HK-2 (cell line): ENCODE results near the gene MMP14.
"Not testable (repeated sequence)": the region's sequence is repeated elsewhere in the genome, so short reads cannot be mapped to it uniquely, and the experiment has no call there.

Experiments
- DNase-seq: peaks from one replicate; pipeline ENCODE4 v3.0.0-alpha.2; 2018; ENCODE audit not compliant: unreplicated experiment

Gene MMP14

DNA sequence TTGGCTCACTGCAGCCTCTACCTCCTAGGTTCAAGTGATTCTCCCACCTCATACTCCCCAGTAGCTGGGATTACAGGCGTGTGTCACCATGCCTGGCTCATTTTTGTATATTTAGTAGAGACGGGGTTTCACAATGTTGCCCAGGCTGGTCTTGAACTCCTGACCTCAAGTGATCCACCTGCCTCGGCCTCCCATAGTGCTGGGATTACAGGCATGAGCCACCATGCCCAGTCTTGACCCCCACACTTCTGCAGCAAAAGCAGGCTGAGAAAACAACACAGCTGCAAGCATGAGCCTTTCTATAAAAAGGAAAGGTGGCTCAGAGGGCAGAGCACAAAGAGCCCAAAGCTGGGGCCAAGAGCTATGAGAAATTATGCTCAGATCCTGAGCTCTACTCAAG, 24.0 kb downstream of the MMP14 start:
- DNase-seq, result not testable (repeated sequence)

DNA sequence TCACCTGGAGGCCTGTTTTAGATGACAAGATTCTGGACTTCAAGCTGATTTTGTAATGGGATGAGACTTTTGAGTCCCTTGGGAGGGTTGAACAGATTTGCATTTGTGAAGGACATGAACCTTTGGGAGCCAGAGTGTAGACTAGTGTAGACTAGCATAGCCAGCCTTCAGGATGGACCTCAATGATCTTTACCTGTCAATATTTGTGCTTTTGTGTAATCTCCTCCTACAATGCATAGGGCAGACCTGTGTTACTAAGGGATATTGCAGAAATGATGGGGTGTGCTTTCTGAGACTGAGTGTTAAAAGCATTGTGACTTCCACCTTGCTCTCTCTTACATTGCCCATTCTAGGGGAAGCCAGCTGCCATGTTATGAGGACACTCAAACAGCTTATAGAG, 25.3 kb downstream of the MMP14 start:
- DNase-seq, result no peak

DNA sequence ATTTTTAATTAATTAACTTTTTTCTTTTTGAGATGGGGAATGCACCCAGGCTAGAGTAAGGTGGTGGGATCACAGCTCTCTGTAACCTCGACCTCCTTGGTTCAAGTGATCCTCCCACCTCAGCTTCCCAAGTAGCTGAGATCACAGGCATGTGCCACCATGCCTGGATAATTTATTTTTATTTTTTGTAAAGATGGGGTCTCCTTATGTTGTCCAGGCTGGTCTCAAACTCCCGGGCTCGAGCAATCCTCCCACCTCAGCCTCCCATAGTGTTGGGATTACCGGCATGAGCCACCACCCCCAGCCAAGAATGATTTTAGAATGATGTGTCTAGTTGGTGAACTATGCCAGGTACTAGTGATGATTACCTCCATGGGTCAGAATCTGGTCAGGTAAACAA, 28.6 kb downstream of the MMP14 start:
- DNase-seq, result no peak

DNA sequence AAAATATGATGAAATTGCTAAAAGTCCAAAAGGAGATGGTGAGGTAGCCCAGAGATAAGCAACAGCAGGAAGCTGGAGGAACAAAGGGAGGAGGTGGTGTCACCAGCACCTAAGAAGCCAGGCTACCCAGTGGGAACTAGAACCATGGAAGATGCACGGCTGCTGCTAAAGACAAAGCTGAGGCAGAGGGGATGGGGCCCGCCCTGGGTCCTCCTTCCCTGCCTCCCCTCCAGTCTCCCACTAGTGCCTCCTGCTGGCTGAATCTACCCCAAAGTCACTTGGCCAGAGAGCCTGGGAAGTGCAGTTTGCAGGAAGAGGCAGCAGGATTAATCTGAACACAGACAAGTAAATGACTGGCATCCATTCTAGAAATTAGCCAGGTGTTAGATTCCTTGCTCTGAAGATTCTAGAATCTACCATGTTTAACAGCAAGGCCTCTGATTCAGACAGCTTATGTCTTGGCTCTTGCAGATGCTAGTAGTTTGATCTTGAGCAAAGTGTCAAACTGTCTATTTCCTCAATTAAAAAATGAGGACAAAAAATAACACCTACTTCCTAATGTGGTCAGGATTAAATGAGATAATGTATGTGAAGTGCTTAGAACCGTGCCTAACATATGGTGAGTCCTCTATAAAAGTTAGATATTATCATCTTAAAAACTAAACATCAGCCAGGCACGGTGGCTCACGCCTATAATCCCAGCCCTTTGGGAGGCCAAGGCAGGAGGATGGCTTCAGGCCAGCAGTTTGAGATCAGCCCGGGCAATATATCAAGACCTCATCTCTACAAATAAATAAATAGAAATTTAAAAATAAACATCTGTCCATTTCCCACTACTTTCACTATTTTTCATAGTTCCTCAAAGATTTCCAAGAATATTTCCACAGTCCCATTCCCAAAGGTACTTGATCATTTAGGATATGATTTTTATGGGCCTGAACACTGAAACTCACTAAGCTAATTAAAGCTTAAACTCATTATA, 29.3 kb downstream of the MMP14 start:
- DNase-seq, result no peak

DNA sequence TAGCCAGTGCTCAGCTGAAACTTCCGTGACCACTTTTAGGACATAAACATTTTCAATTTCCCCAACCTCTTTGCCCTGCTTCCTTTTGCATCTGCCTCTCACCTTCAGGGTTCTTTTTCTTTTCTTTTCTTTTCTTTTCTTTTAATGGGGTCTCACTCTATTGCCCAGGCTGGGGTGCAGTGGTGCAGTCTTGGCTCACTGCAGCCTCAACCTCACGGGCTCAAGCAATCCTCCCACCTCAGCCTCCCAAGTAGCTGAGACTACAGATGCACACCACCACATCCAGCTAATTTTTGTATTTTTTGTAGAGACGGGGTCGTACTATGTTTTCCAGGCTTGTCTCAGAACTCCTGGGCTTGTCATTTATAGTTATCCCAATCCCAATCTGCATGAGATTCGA, 30.5 kb downstream of the MMP14 start:
- DNase-seq, result no peak

DNA sequence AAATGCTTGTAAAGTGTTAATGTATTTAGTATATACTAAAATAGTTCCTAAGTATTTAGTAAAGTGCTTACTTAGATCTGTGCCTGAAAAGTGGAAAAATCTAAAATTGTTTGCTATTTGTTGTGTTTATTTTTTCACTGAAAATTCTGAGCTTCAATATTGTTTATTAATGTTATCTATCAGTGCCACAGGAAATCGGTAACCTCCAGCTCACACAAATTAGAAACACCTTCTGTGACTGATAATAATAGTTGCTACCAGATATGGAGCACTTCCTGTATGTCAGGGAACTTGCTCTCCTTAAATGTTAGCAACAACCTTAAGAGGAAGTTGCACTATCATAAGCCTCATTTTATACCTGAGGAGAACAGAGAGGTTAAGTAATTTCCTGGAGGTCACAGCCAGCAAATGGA, 34.4 kb downstream of the MMP14 start:
- DNase-seq, result no peak

DNA sequence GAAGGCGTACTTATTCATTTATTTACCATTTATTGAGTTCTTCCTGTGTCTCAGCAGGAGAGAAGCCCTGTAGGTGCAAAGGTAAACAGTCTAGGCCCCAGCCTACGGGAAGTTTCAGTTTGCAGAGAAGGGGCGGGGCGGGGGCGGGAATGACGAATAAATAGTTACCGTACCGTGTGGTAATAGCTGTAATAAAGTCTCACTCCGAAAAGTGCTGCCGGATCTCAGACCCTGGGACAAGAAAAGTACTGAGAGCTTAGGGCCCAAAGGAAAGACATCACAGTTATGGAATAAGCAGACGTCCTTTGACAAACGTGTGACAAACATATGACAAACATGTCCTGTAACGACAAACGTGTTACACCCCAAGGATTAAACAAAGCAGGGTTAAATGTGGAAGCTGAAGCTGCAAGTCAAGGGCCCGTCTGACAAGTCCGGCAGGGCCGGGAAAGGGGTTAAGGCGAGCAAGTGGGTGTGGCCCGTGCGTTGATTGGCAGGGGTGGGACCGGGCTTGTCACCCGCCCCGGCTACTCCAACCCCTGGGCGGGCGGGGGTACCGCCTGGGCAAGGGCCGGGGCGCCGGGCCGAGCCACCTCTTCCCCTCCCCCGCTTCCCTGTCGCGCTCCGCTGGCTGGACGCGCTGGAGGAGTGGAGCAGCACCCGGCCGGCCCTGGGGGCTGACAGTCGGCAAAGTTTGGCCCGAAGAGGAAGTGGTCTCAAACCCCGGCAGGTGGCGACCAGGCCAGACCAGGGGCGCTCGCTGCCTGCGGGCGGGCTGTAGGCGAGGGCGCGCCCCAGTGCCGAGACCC, 35.0 kb downstream of the MMP14 start, which contains the start of gene LRP10:
Gene LRP10, plus strand, starts transcription at position 517 of the 809 bp plus-strand sequence. CDS start 564 bp downstream, outside the sequence.
- peak; percentile 85 for DNase-seq

DNA sequence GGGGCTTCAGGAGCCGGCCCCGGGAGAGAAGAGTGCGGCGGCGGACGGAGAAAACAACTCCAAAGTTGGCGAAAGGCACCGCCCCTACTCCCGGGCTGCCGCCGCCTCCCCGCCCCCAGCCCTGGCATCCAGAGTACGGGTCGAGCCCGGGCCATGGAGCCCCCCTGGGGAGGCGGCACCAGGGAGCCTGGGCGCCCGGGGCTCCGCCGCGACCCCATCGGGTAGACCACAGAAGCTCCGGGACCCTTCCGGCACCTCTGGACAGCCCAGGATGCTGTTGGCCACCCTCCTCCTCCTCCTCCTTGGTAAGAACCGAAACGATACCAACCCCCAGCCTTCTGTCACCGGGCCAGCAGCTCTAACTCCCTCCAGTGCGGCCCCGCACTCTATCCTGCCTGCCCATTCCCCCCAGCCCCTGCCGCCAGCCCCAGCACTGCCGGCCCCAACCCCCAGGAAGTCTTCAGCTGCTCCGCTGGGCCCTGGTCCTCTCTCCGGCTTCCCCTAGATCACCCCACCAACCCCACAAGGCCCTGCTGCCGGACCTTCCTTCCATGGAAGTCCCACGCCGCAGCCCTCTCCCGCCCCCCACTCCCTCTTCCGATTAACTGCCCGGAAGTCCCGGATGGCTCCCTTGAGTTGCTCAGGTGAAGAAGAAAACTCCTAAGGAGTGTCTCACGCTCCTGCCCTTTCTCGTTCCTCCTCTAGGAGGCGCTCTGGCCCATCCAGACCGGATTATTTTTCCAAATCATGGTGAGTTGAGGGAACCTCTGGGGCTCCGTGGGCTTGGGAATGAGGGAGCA, 35.8 kb downstream of the MMP14 start:
- peak; percentile 89 for DNase-seq

DNA sequence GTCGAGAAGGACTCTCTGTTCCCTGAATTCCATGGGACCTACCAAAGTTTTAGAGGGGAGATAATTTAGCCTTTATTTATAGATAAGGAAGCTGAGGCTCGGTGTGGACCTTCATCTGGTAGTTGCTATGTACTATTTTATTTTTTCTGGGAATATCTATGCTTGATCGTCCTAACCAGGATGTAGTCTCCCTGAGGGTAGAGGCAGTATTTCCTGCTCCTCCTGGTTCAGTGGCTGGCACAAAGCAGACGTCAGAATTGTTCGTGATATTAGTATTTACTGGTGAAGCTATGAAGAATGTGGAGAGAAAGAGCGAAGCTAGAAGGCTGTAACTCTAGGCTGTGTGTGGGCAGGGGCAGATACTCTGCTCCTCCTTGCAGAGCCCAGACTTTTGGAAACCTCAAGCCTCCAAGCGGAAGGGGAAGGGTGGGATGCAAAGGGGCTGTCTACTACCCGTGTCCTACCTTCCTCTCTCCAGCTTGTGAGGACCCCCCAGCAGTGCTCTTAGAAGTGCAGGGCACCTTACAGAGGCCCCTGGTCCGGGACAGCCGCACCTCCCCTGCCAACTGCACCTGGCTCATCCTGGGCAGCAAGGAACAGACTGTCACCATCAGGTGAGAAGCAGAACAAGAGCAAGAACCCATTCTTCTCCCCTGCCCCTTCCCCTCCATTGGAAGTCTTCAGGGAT, 36.6 kb downstream of the MMP14 start:
- DNase-seq, result no peak

DNA sequence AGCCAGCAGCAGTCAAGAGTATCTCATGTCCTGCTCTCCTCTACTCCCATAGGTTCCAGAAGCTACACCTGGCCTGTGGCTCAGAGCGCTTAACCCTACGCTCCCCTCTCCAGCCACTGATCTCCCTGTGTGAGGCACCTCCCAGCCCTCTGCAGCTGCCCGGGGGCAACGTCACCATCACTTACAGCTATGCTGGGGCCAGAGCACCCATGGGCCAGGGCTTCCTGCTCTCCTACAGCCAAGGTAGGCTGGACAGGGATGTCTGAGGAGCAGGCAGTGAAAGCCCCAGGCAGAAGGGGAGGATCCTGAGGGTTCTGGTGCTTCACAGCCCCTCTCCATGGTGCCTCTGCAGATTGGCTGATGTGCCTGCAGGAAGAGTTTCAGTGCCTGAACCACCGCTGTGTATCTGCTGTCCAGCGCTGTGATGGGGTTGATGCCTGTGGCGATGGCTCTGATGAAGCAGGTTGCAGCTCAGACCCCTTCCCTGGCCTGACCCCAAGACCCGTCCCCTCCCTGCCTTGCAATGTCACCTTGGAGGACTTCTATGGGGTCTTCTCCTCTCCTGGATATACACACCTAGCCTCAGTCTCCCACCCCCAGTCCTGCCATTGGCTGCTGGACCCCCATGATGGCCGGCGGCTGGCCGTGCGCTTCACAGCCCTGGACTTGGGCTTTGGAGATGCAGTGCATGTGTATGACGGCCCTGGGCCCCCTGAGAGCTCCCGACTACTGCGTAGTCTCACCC, 38.8 kb downstream of the MMP14 start:
- no peak for DNase-seq

DNA sequence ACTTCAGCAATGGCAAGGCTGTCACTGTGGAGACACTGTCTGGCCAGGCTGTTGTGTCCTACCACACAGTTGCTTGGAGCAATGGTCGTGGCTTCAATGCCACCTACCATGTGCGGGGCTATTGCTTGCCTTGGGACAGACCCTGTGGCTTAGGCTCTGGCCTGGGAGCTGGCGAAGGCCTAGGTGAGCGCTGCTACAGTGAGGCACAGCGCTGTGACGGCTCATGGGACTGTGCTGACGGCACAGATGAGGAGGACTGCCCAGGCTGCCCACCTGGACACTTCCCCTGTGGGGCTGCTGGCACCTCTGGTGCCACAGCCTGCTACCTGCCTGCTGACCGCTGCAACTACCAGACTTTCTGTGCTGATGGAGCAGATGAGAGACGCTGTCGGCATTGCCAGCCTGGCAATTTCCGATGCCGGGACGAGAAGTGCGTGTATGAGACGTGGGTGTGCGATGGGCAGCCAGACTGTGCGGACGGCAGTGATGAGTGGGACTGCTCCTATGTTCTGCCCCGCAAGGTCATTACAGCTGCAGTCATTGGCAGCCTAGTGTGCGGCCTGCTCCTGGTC, 39.4 kb downstream of the MMP14 start:
- DNase-seq, result no peak

DNA sequence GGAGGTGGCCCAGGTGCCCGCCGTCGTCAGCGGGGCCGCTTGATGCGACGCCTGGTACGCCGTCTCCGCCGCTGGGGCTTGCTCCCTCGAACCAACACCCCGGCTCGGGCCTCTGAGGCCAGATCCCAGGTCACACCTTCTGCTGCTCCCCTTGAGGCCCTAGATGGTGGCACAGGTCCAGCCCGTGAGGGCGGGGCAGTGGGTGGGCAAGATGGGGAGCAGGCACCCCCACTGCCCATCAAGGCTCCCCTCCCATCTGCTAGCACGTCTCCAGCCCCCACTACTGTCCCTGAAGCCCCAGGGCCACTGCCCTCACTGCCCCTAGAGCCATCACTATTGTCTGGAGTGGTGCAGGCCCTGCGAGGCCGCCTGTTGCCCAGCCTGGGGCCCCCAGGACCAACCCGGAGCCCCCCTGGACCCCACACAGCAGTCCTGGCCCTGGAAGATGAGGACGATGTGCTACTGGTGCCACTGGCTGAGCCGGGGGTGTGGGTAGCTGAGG, 40.7 kb downstream of the MMP14 start:
- DNase-seq, result no peak

DNA sequence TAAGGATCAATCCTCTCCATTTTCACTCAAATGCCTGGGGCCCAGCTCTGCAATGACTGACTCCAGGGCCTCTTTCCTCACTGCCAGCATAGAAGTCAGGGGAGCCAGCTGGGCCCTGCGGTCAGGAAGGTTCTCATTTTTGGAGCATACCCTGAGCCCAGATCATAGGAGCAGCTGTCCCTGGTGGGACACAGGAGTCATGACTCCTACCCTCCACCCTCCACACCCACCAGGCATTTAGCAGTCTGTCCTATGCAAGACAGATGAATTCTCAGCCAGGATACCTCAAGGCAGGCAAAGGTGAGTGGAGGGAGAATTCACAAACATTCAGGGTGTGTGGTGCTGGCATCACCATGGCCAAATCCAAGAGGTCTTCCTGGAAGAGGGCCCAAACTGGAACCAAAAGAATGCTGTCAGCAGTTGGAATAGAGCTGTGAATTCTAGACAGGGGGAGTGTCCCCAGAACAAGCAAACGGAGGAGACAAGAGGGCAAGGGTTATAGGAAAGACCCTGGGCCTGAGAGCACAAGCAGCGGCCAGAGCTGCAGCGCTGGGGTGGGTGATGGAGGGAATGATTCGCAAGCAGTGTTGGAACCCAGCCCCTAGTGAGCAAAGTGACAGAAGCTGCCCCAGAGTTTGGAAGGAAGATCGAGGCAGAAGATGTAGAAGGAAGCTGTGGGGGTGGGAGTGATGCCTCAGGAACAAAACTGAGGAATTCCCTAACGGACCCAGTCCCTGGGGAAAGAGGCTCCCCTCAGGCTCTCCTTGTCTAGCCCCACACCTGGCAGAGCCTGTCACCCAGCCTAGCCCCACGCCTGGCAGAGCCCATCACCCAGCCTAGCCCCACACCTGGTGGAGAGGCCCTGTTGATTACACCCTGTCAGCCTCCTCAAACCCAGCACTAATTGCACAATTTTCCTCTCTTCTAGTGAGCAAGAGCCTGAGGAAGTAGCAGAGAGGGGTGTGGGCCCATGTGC, 42.2 kb downstream of the MMP14 start:
- DNase-seq, result no peak

DNA sequence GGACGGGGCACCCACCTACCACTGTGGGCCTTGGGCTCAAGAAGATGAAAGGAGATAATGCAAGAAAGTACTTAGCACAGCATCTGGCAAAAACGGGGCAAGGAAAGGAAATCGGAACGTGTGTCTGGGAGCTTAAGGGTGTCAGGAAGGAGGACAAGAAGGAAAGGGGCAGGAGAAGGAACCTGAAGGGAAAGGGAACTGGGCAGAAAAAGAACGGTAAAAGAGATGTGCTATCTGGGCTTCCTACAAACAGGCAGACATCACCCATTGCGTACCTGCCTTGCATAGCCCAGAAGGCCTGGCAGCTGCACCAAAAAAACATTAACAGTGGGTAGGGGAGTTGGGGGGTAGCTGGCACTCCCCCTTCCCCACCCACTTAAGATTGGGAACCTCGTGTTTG, 45.7 kb downstream of the MMP14 start:
- DNase-seq, result no peak

DNA sequence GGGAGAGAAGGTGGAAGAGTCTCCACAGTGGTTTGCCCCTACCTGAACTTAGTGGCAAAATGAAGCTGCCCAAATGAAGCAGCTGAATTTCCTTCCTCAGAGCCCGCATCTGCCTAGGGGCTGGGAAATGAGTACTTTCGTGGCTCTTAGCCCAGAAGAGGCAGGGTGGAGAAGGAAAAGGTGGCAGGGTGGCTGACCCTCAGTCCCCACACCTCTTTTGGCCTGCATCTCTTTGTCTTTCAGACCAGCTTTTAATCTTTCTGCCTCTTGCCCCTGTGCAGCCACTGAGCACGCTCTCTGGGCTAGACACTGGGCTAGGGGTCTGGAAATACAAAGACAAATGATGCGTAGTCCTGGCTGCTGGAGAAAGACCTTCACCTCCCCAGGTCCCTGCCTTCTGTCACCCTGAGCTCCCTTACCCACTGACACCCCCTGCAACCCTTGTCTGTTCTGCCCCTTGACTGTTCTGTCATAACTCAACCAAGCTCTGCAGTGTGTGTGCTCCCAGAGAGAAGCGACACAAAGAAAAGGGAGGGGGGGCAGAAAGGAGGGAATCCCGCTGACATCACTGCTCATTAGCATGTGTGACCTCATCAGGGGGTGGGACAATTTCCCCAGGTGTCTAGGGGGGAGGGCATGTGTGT, 46.3 kb downstream of the MMP14 start:
- no peak for DNase-seq

DNA sequence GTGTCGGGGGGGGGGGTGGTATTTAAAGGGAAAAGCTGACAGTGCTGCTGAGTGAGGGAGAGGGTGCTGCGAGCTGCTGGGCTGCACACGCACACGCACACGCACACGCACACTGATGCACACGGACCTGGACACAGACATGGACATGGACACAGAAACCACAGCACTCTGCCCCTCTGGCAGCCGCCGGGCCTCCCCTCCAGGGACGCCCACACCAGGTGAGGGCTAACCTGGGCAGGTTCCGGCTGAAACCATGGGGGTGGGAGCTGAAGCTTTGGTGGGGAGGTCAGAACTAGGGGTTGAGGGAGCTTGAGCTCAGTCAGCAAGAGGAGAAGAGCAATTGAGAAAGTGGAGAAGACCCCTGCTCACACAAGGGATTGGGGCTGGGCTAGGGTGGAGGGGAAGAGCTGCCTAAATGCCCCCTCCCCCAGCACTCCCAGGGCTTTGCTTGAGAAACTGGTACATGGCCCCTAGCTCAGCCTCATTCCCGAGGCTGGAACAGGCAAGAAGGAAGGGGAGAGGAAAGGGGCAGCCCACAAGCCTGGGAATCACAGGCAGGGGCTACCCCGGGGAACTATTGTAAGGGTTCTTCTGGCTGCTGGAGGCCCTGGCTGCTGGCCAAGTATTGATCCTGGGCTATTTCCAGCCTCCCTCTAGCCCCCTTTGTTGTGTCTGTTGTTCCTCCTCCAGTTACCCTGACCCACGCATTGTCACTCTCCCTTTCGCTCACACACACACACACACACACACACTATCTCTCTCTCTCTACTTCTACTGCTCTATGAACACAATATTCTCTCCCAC, 47.0 kb downstream of the MMP14 start, which contains the start of gene REM2:
Gene REM2, plus strand, starts transcription at position 50 of the 804 bp plus-strand sequence. Its CDS starts 66 bp downstream, at position 116.
- no peak for DNase-seq

DNA sequence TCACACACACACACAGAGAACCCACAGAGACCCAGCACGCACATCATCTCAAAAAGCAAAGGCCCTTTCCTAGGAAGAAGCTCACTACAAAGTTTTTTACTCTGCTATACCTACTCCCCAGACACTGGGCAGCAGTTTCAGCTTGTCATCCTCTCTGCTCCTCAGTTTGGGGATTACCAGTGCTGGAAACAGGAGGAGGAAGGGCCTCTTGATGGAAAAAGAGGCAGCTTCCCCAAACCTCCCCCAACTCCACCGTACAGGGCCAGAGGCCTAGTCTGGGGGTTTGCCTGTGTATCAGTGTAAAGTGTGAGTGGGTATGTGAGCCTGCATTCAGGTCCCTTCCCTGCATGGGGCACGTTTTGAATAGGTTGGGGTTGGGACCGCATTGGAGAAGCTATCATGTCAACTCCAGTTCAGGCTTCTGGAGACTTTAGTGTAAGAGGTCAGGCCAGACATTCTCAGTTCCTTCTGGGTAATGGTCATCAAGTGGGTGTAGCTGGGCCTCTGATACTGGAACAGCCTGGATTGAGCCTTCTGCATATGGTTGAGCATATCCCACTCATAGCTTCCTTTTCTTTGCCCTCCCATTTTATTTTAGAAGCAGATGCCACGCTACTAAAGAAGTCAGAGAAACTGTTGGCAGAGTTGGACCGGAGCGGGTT, 47.8 kb downstream of the MMP14 start:
- no peak for DNase-seq
